ENCODE results near the gene RTCA.
"Not testable (repeated sequence)": the region's sequence is repeated elsewhere in the genome, so short reads cannot be mapped to it uniquely, and the experiment has no call there.

RTCA gene

GRCh38 chr1:100265931-100266740, at the start of gene RTCA:
RTCA (plus strand) TSS chr1:100266216; CDS start chr1:100266376, 160 bp downstream.
- FAIRE-seq, result no peak

GRCh38 chr1:100217834-100218233, 48.2 kb upstream of the RTCA start:
- FAIRE-seq, result no peak

DNA sequence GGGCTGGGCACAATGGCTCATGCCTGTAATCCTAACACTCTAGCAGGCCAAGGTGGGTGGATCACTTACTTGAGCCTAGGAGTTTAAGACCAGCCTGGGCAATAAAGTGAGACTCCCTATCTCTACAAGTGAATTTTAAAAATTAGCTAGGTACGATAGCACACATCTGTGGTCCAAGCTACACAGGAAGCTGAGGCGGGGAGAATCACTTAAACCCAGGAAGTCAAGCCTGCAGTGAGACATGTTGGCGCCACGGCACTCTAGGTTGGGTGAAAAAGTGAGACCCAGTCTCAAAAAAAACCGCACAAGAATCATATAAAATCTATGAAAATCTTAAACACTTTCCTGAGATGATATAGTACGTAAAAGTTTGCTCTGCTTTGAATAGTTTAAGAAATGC, 46.6 kb upstream of the RTCA start:
- no peak for FAIRE-seq

GRCh38 chr1:100219883-100220282, 46.1 kb upstream of the RTCA start:
- no peak for FAIRE-seq

- no peak for FAIRE-seq
Observed at GRCh38 chr1:100222428-100222827, 43.6 kb upstream of the RTCA start.

- no peak for FAIRE-seq
Observed at GRCh38 chr1:100229681-100230443, 36.2 kb upstream of the RTCA start.

- no peak for FAIRE-seq
Observed at GRCh38 chr1:100230765-100231164, 35.3 kb upstream of the RTCA start.

- FAIRE-seq, result no peak
Observed at GRCh38 chr1:100231721-100232120, 34.3 kb upstream of the RTCA start.

GRCh38 chr1:100232156-100232555, 33.9 kb upstream of the RTCA start:
- no peak for FAIRE-seq

DNA sequence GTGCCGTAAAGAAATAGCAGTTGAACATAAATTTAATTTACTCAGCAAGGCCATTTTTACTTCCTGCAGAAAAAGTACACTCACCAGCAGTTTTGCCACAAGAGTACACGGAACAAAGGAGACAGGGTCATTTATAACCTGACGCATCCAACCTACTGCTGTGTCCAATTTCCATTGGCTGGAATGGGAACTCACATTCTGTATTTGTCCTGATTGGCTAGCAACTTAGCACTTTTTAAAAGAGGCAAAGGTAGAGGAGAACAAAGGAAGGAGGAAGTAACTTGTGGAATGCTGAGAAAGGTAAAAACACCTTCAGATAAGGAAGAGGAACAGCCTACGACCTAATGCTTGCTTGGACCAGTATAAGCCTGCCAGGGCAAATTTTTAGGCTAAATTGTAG, 32.5 kb upstream of the RTCA start:
- not testable (repeated sequence) for FAIRE-seq

DNA sequence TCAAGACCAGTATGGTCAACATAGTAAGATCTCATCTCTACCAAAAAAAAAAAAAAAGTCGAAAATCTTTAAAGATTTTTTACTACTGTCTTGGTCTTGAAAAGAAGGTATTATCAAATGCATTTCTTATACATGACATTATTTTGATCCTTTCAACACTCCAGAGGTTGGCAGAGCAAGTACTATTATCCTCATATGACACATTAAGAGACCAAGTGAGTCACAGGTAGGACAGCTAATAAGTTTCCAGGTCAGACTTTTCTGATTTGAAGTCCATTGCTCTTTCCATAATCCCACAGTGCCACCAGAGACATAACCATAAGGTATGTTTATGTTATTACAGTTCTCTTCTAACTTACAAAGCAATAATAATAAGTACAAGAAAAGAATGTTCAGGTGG, 31.6 kb upstream of the RTCA start:
- FAIRE-seq, result no peak

GRCh38 chr1:100237091-100237490, 28.9 kb upstream of the RTCA start:
- FAIRE-seq, result no peak

DNA sequence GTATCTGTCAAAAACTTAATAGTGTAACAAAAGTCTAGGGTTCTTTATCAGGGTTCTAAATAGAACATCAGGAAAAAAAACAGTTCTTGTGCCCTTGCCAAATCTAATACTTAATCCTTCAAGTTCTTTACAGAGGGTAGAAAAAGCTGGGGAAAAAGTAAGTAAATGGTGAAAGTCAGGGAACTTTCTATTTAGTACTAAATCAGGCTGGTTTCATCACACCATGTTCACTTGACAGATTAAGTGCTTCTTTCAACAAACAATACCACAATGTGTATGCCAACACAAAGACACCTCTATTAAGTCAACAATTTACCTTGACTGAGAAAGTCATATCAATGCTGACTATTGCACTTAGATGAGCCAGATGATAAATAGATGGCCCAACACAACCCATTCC, 26.1 kb upstream of the RTCA start:
- FAIRE-seq, result no peak

- no peak for FAIRE-seq
Observed at GRCh38 chr1:100240631-100241030, 25.4 kb upstream of the RTCA start.

- FAIRE-seq, result no peak
Observed at GRCh38 chr1:100246738-100247137, 19.3 kb upstream of the RTCA start.

DNA sequence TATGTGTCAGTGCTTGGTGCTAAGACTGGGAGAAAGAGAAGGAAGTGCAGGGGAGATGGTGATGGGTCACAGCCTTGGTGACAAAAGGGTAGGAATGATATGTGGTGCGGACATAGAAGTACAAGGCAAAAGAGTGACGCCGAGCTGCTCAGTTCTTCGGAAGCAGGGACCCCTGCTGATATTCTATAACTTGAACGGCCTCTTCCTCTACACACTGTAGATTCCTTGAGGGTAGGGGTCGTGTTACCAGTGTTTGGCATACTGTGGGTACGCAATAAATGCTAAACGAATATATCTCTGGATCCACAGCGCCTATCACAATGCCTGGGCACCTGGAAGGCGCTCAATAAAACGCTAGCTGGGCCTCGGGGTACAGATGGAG, 16.9 kb upstream of the RTCA start:
- FAIRE-seq, result no peak

- FAIRE-seq, result peak; percentile 57
Observed at GRCh38 chr1:100249537-100250257, 16.3 kb upstream of the RTCA start, which contains the start of gene DBT. DBT (minus strand) TSS chr1:100249834; CDS start chr1:100249820, 14 bp downstream.

- FAIRE-seq, result no peak
Observed at GRCh38 chr1:100250264-100250663, 15.8 kb upstream of the RTCA start.

DNA sequence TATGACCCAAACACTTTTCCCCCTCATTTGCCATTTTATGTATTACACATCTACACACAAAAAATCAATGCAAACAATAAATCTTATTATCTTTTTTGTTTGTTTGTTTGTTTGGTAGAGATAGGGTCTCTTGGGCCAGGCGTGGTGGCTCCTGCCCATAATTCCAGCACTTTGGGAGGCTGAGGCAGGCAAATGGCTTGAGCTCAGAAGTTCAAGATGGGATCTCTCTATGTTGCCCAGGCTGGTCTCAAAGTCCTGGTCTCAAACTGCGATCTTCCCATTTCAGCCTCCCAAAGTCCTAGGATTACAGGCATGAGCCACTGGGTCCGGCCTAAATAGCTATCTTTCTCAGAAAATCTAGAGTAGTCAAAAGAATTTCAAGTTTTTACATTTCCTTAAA, 15.2 kb upstream of the RTCA start:
- no peak for FAIRE-seq

GRCh38 chr1:100252901-100253300, 13.1 kb upstream of the RTCA start:
- FAIRE-seq, result no peak

DNA sequence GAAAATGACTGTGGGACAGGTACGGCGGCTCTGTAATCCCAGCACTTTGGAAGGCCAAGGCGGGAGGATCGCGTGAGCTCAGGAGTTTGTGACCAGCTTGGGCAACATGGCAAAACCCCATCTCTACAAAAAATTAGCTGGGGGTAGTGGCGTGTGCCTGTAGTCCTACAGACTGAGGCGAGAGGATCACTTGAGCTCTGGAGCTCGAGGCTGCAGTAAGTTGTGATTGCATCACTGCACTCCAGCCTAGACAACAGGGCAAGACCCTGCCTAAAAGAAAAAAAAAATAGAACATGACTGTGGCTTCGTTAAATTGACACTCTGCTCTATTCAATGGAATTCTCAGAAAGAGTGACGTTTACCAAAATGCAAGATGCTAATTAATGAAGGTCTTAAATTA, 12.5 kb upstream of the RTCA start:
- FAIRE-seq, result no peak

- not testable (repeated sequence) for FAIRE-seq
Observed at GRCh38 chr1:100256273-100256672, 9.7 kb upstream of the RTCA start.

DNA sequence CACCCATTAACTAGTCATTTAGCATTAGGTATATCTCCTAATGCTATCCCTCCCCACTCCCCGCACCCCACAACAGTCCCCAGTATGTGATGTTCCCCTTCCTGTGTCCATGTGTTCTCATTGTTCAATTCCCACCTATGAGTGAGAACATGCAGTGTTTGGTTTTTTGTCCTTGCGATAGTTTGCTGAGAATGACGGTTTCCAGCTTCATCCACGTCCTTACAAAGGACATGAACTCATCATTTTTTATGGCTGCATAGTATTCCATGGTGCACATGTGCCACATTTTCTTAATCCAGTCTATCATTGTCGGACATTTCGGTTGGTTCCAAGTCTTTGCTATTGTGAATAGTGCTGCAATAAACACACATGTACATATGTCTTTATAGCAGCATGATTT, 7.6 kb upstream of the RTCA start:
- FAIRE-seq, result not testable (repeated sequence)

Data from colon (tissue), 2 donors.